Suprapubic skin (tissue), 4 donors: ENCODE results near the gene SCYGR3. TPM values are rescaled to one million over a fixed set of nuclear protein-coding genes. Genes with fewer than 3 reads are reported as not detected.

Experiments used
- DNase-seq, 2 donors: peaks; one replicate each; pipeline ENCODE4 v3.0.0-alpha.2; 2019; ENCODE audit warnings: low spot score in 2 of 2
- H3K27ac ChIP-seq: fragments of 200-600 bp; sonication (generic); one replicate; pipeline ENCODE4 v1.5.1; 2019
- H3K27me3 ChIP-seq: fragments of 200-600 bp; sonication (generic); one replicate; pipeline ENCODE4 v1.5.1; 2019
- H3K36me3 ChIP-seq: fragments of 200-600 bp; sonication (generic); one replicate; pipeline ENCODE4 v1.5.1; 2019
- H3K4me1 ChIP-seq: fragments of 200-600 bp; sonication (generic); one replicate; pipeline ENCODE4 v1.5.1; 2019
- H3K4me3 ChIP-seq: fragments of 200-600 bp; sonication (generic); one replicate; pipeline ENCODE4 v1.5.1; 2019; ENCODE audit warnings: mild to moderate bottlenecking
- H3K9me3 ChIP-seq: fragments of 200-600 bp; sonication (generic); one replicate; pipeline ENCODE4 v1.5.1; 2019
- EP300 ChIP-seq: sonication (generic); formaldehyde crosslinking; IDR thresholded peaks from one replicate; pipeline ENCODE4 v1.6.1; 2017; ENCODE audit warnings: antibody characterized with exemption
- POLR2A ChIP-seq, 2 donors: fragments of 450-650 bp; IDR thresholded peaks; one replicate each; pipeline ENCODE4 v1.6.1; 2017; ENCODE audit warnings: antibody characterized with exemption in 2 of 2, mild to moderate bottlenecking in 2 of 2, moderate library complexity in 2 of 2
- POLR2AphosphoS5 ChIP-seq, 3 donors: sonication (generic); formaldehyde crosslinking; IDR thresholded peaks; one replicate each; pipeline ENCODE4 v1.6.1; 2017; ENCODE audit warnings: antibody characterized with exemption in 3 of 3
- WGBS: methylation state at CpG from one replicate; pipeline ENCODE4 v1.1.5; 2018; 5-methylcytosine and 5-hydroxymethylcytosine counted together
- total RNA-seq, 4 donors: library from RNA; depleted of rRNA; stranded (reverse); fragments of >200 nt; gene quantifications; one replicate each; pipeline ENCODE4 v1.1.0, GENCODE V29; 2016
- TF ChIP-seq, protein P1 (sequence below), 2 donors: fragments of 200-600 bp in 1 of 2; fragments of 450-650 bp in 1 of 2; sonication (generic) in 1 of 2; IDR thresholded peaks; one replicate each; pipeline ENCODE4 v1.5.1; 2016 to 2019; ENCODE audit warnings: antibody characterized with exemption in 2 of 2, mild to moderate bottlenecking in 1 of 2, moderate library complexity in 1 of 2

Gene SCYGR3
- total RNA-seq, 4 donors from 2014 or later, result not detected

DNA sequence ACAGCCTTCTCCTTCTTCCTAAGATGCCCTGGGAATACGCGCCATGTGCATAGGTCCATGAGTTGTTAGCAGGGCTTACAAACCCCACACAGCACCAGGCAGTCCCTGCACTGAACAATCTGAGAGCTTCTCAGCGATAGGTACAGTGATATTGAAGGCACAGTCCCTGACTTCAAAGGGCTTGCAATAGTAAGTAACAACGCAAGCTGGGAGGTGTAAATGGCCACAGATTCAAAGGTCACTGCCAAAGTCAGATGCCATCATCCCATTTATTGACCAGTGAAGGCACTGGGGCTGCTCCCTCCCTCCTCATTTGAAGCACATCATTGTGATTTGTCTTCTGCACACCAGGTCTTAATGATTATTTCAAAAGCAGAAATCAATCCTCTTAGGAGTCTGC lies 541 bp upstream of the SCYGR3 start:
- Histone ChIP-seq H3K4me3 (no peak overlapping the region), H3K4me1 (peaks cover 2% of the 10 kb centered on the region), H3K9me3 (no peaks in the 10 kb centered on the region), H3K27me3 (no peaks in the 10 kb centered on the region), H3K36me3 (no peaks in the 10 kb centered on the region), H3K27ac (no peak overlapping the region)
- no peak for DNase-seq
- 87% methylated on average over 4 of the region's 4 CpGs for WGBS
- no peak for TF ChIP-seq POLR2AphosphoS5 (IDR thresholded peaks at IDR 0.05)
- TF ChIP-seq, protein P1, sequence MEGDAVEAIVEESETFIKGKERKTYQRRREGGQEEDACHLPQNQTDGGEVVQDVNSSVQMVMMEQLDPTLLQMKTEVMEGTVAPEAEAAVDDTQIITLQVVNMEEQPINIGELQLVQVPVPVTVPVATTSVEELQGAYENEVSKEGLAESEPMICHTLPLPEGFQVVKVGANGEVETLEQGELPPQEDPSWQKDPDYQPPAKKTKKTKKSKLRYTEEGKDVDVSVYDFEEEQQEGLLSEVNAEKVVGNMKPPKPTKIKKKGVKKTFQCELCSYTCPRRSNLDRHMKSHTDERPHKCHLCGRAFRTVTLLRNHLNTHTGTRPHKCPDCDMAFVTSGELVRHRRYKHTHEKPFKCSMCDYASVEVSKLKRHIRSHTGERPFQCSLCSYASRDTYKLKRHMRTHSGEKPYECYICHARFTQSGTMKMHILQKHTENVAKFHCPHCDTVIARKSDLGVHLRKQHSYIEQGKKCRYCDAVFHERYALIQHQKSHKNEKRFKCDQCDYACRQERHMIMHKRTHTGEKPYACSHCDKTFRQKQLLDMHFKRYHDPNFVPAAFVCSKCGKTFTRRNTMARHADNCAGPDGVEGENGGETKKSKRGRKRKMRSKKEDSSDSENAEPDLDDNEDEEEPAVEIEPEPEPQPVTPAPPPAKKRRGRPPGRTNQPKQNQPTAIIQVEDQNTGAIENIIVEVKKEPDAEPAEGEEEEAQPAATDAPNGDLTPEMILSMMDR (IDR thresholded peaks at IDR 0.05), result no peak
- no peak for TF ChIP-seq POLR2A (IDR thresholded peaks at IDR 0.05)
- TF ChIP-seq EP300, result no peak

DNA sequence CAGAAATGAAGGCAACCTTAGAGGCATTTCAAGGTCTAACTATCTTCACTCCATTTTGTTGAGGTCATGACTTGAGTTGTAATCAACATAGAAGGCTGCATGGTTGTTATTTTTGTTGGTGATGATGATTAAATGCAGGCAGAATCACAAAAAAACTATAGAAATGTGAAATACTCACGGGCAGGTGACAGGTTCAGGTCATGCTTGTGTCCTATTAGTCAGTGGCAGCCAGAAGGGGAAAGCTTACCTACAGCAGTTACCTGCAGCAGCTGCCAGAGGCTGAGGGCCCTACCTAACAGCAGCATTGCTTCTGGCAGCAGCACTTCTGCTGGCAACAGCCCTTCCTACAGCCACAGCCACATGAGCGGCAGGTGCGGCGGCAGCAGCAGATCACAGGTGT lies 394 bp downstream of the SCYGR3 start:
- Histone ChIP-seq H3K27me3 (no peaks in the 10 kb centered on the region), H3K9me3 (no peaks in the 10 kb centered on the region), H3K4me3 (no peak overlapping the region), H3K36me3 (no peaks in the 10 kb centered on the region), H3K4me1 (peaks cover 2% of the 10 kb centered on the region), H3K27ac (no peak overlapping the region)
- 91% methylated on average over 1 of the region's 4 CpGs for WGBS
- TF ChIP-seq EP300, result no peak
- TF ChIP-seq POLR2AphosphoS5 (IDR thresholded peaks at IDR 0.05), result no peak
- no peak for TF ChIP-seq POLR2A (IDR thresholded peaks at IDR 0.05)
- TF ChIP-seq, protein P1 (IDR thresholded peaks at IDR 0.05), result no peak
- no peak for DNase-seq

DNA sequence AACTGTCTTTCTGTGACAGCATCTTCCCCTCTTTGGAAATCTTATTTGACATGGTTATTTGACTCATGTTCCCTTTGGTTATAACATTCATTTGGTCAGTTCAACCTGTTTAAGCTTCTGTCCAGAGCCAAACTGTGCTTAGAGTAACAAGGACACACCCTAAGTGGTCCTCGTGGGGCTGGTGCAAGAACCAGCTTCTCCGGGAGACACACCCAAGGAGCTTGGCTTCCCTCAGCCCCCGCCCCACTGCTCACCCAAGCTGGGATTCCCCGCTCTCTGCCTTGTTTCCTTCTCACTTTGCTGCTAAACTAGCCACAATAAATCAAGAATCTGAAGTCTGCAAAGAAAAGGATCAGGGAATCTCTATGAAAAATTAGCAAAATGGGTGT lies 1.4 kb downstream of the SCYGR3 start:
- Histone ChIP-seq H3K4me1 (peaks cover 2% of the 10 kb centered on the region), H3K9me3 (no peaks in the 10 kb centered on the region), H3K27ac (no peak overlapping the region), H3K4me3 (no peak overlapping the region), H3K36me3 (no peaks in the 10 kb centered on the region), H3K27me3 (no peaks in the 10 kb centered on the region)
- TF ChIP-seq EP300, result no peak
- TF ChIP-seq, protein P1 (IDR thresholded peaks at IDR 0.05), result no peak
- no peak for TF ChIP-seq POLR2AphosphoS5 (IDR thresholded peaks at IDR 0.05)
- TF ChIP-seq POLR2A (IDR thresholded peaks at IDR 0.05), result no peak
- no peak for DNase-seq
- 52% methylated on average over 4 of the region's 4 CpGs for whole genome bisulfite sequencing

DNA sequence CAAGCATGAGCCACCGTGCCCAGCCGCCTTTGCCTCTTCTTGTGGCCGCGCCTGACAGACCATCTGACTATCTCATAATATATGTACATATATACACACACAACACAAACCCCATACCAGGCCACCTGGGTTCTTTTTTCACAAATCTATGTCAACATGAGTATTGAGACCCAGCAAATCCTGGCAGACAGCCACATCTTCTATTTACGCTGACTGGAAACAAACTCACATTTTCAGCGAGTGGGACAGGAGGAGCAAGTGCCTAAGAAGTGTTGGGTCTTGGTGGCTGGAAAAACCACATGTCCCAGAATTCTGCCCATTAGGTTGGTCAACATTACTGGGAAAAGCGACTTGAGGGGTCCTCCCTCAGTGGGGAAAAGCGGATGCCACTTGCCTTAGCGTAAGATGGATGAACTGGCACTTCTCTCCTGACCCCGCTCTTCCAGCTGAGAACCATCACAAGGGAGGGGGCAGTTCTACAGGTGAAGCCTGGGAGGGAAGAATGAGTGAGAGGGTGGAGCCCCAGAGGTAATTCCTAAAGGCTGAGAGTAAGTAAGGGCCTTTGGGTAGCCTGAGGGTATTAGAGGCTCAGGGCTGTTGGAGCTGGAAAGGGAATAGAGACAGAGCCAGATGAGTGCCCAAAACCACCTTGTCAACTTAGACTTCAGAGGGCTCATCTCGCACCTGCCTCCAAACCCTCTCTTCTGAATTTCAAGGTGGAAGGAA lies 1.9 kb downstream of the SCYGR3 start:
- H3K4me1 ChIP-seq, result peaks cover 2% of the 10 kb centered on the region

DNA sequence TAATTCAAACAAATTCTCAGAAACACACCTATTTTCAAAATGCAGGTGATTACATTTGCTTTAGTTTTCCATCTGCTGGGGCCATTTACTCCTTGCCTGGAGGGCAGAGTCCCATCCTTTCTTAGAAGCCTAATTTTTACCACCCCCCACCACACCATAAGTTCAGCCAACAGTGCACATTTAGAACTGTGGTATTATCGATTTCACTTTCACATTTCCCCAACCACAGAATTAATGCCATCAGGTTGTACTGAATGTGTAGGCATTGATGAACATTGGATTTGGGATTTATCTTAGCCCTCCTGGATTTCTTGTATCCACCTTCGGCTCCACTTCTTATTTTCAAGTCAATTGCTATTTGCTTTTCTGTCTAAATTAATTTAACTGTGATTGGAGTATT lies 4.5 kb downstream of the SCYGR3 start:
- no peak overlapping the region for H3K4me3 ChIP-seq
- no peak for DNase-seq
- 85% methylated on average over 2 of the region's 2 CpGs for WGBS
- no peaks in the 10 kb centered on the region for H3K27me3 ChIP-seq
- no peak overlapping the region for H3K27ac ChIP-seq
- H3K36me3 ChIP-seq, result no peaks in the 10 kb centered on the region
- no peak for TF ChIP-seq EP300
- H3K4me1 ChIP-seq, result peaks cover 2% of the 10 kb centered on the region
- H3K9me3 ChIP-seq, result no peaks in the 10 kb centered on the region

More for the DNA sequence above, 1.9 kb downstream of the SCYGR3 start:
- Histone ChIP-seq H3K27ac (no peak overlapping the region), H3K27me3 (no peaks in the 10 kb centered on the region), H3K36me3 (no peaks in the 10 kb centered on the region), H3K4me3 (no peak overlapping the region), H3K9me3 (no peaks in the 10 kb centered on the region)
- TF ChIP-seq, protein P1 (IDR thresholded peaks at IDR 0.05), result no peak
- TF ChIP-seq POLR2A (IDR thresholded peaks at IDR 0.05), result no peak
- no peak for TF ChIP-seq POLR2AphosphoS5 (IDR thresholded peaks at IDR 0.05)
- TF ChIP-seq EP300, result no peak
- 89% methylated on average over 11 of the region's 11 CpGs for WGBS
- DNase-seq, result no peak
